ENCODE measurements around the gene LMTK2.

Gene LMTK2

GRCh38 chr7:98088109-98088508 is 18.6 kb upstream of the LMTK2 start:
- H3K9me2 ChIP-seq (replicated peaks; ENCODE audit: low read depth, low read length), result no peaks in the 10 kb centered on the region
- no peak overlapping the region for H3K9ac ChIP-seq (ENCODE audit: low read depth, low read length, poor library complexity, severe bottlenecking)
- H4K20me1 ChIP-seq (ENCODE audit: insufficient read depth, low read length, poor library complexity, severe bottlenecking), result no peaks in the 10 kb centered on the region
- no peak overlapping the region for H3K4me3 ChIP-seq (ENCODE audit: low read length, poor library complexity, severe bottlenecking)
- no peak overlapping the region for H3K4me2 ChIP-seq (ENCODE audit: low read depth, low read length, poor library complexity, severe bottlenecking)
- H3F3A ChIP-seq (ENCODE audit: low read depth), result no peaks in the 10 kb centered on the region
- no peaks in the 10 kb centered on the region for H3K36me3 ChIP-seq (ENCODE audit: insufficient read depth, low read length)
- no peaks in the 10 kb centered on the region for H3K9me3 ChIP-seq (ENCODE audit: insufficient read depth, low read depth, low read length)
- H3K27me3 ChIP-seq (ENCODE audit: insufficient read depth, low read length, poor library complexity, severe bottlenecking), result no peaks in the 10 kb centered on the region
- H3K79me2 ChIP-seq (ENCODE audit: insufficient read depth, low read length), result no peaks in the 10 kb centered on the region
- TF ChIP-seq CTCF (conservative IDR thresholded peaks at IDR 0.05; ENCODE audit: low read length) (no peak), EZH2phosphoT487 (IDR thresholded peaks at IDR 0.05; ENCODE audit: borderline replicate concordance) (no peak)
- H2AFZ ChIP-seq (ENCODE audit: low read length), result no peak overlapping the region
- no peaks in the 10 kb centered on the region for H3K4me1 ChIP-seq (ENCODE audit: insufficient read depth, low read length, poor library complexity, severe bottlenecking)

- H3K27me3 ChIP-seq (ENCODE audit: insufficient read depth, low read length, poor library complexity, severe bottlenecking), result peaks cover 5% of the 10 kb centered on the region
- no peaks in the 10 kb centered on the region for H3K9me2 ChIP-seq (replicated peaks; ENCODE audit: low read depth, low read length)
- H3K9ac ChIP-seq (ENCODE audit: low read depth, low read length, poor library complexity, severe bottlenecking), result no peak overlapping the region
- no peaks in the 10 kb centered on the region for H3K4me1 ChIP-seq (ENCODE audit: insufficient read depth, low read length, poor library complexity, severe bottlenecking)
- H3K36me3 ChIP-seq (ENCODE audit: insufficient read depth, low read length), result no peaks in the 10 kb centered on the region
- H3K4me3 ChIP-seq (ENCODE audit: low read length, poor library complexity, severe bottlenecking), result no peak overlapping the region
- no peaks in the 10 kb centered on the region for H3F3A ChIP-seq (ENCODE audit: low read depth)
- TF ChIP-seq EZH2phosphoT487 (IDR thresholded peaks at IDR 0.05; ENCODE audit: borderline replicate concordance) (no peak), CTCF (conservative IDR thresholded peaks at IDR 0.05; ENCODE audit: low read length) (no peak)
- H3K9me3 ChIP-seq (ENCODE audit: insufficient read depth, low read depth, low read length), result no peaks in the 10 kb centered on the region
- no peak overlapping the region for H2AFZ ChIP-seq (ENCODE audit: low read length)
- H4K20me1 ChIP-seq (ENCODE audit: insufficient read depth, low read length, poor library complexity, severe bottlenecking), result no peaks in the 10 kb centered on the region
- no peaks in the 10 kb centered on the region for H3K79me2 ChIP-seq (ENCODE audit: insufficient read depth, low read length)
- H3K4me2 ChIP-seq (ENCODE audit: low read depth, low read length, poor library complexity, severe bottlenecking), result no peak overlapping the region
These were observed 16.5 kb upstream of the LMTK2 start for GRCh38 chr7:98090116-98090515.

- H3K4me3 ChIP-seq (ENCODE audit: low read length, poor library complexity, severe bottlenecking), result no peak overlapping the region
- no peaks in the 10 kb centered on the region for H3K79me2 ChIP-seq (ENCODE audit: insufficient read depth, low read length)
- H3K36me3 ChIP-seq (ENCODE audit: insufficient read depth, low read length), result no peaks in the 10 kb centered on the region
- H4K20me1 ChIP-seq (ENCODE audit: insufficient read depth, low read length, poor library complexity, severe bottlenecking), result no peaks in the 10 kb centered on the region
- no peaks in the 10 kb centered on the region for H3K9me3 ChIP-seq (ENCODE audit: insufficient read depth, low read depth, low read length)
- H3F3A ChIP-seq (ENCODE audit: low read depth), result no peaks in the 10 kb centered on the region
- no peak for TF ChIP-seq EZH2phosphoT487 (IDR thresholded peaks at IDR 0.05; ENCODE audit: borderline replicate concordance)
- no peak for TF ChIP-seq CTCF (conservative IDR thresholded peaks at IDR 0.05; ENCODE audit: low read length)
- no peak overlapping the region for H2AFZ ChIP-seq (ENCODE audit: low read length)
- no peak overlapping the region for H3K4me2 ChIP-seq (ENCODE audit: low read depth, low read length, poor library complexity, severe bottlenecking)
- H3K27me3 ChIP-seq (ENCODE audit: insufficient read depth, low read length, poor library complexity, severe bottlenecking), result peaks cover 5% of the 10 kb centered on the region
- no peaks in the 10 kb centered on the region for H3K9me2 ChIP-seq (replicated peaks; ENCODE audit: low read depth, low read length)
- no peak overlapping the region for H3K9ac ChIP-seq (ENCODE audit: low read depth, low read length, poor library complexity, severe bottlenecking)
- H3K4me1 ChIP-seq (ENCODE audit: insufficient read depth, low read length, poor library complexity, severe bottlenecking), result no peaks in the 10 kb centered on the region
These were observed 15.6 kb upstream of the LMTK2 start for GRCh38 chr7:98091061-98091460.

All from Loucy (cell line).